Neural progenitor cell (in vitro differentiated cells): ENCODE data around the gene CD99L2. TPM values are rescaled to one million over a fixed set of nuclear protein-coding genes. Genes with fewer than 3 reads are reported as not detected.

Experiments
- DNase-seq: peaks from one replicate; pipeline ENCODE4 v3.0.0-alpha.2; 2016; ENCODE audit warnings: low spot score
- H2AFZ ChIP-seq: fragments of 200-600 bp; sonication (generic); replicated peaks from 2 replicates; pipeline ENCODE4 v1.6.1; 2016; ENCODE audit warnings: antibody characterized with exemption
- H3F3A ChIP-seq: fragments of 200-600 bp; sonication (generic); 2 replicates; pipeline ENCODE4 v1.6.1; 2016; ENCODE audit warnings: antibody characterized with exemption, low read depth
- H3K27ac ChIP-seq: fragments of 200-600 bp; sonication (generic); 2 replicates; pipeline ENCODE4 v1.5.1; 2016; ENCODE audit warnings: mild to moderate bottlenecking
- H3K27me3 ChIP-seq: fragments of 200-600 bp; sonication (generic); 2 replicates; pipeline ENCODE4 v1.6.1; 2016; ENCODE audit warnings: mild to moderate bottlenecking, moderate library complexity
- H3K36me3 ChIP-seq: fragments of 200-600 bp; sonication (generic); 2 replicates; pipeline ENCODE4 v1.5.1; 2016
- H3K4me1 ChIP-seq: fragments of 200-600 bp; sonication (generic); 2 replicates; pipeline ENCODE4 v1.6.1; 2016; ENCODE audit warnings: mixed run types
- H3K4me2 ChIP-seq: fragments of 200-600 bp; sonication (generic); 2 replicates; pipeline ENCODE4 v1.6.1; 2016
- H3K4me3 ChIP-seq: fragments of 200-600 bp; sonication (generic); 2 replicates; pipeline ENCODE4 v1.5.1; 2016
- H3K79me2 ChIP-seq: fragments of 200-600 bp; sonication (generic); 2 replicates; pipeline ENCODE4 v1.6.1; 2016; ENCODE audit warnings: low read depth
- H3K9ac ChIP-seq: fragments of 200-600 bp; sonication (generic); 2 replicates; pipeline ENCODE4 v1.6.1; 2016
- H3K9me3 ChIP-seq: fragments of 200-600 bp; sonication (generic); 2 replicates; pipeline ENCODE4 v1.5.1; 2016; ENCODE audit warnings: low read depth
- H4K20me1 ChIP-seq: fragments of 200-600 bp; sonication (generic); 2 replicates; pipeline ENCODE4 v1.6.1; 2016; ENCODE audit warnings: low read depth
- H3K27ac Mint-ChIP-seq: 3 replicates; pipeline ENCODE4 v1.8.0; 2021; ENCODE audit warnings: mixed read lengths
- H3K27me3 Mint-ChIP-seq: 2 replicates; pipeline ENCODE4 v1.8.0; 2022; ENCODE audit warnings: low read depth, mild to moderate bottlenecking, inconsistent platforms, moderate library complexity, mixed read lengths; ENCODE audit not compliant: insufficient read depth
- H3K36me3 Mint-ChIP-seq: 3 replicates; pipeline ENCODE4 v1.8.0; 2021; ENCODE audit warnings: mixed read lengths
- H3K4me1 Mint-ChIP-seq: 3 replicates; pipeline ENCODE4 v1.8.0; 2021; ENCODE audit warnings: mixed read lengths
- H3K4me3 Mint-ChIP-seq: 3 replicates; pipeline ENCODE4 v1.8.0; 2021; ENCODE audit warnings: mild to moderate bottlenecking, moderate library complexity, mixed read lengths
- H3K9me3 Mint-ChIP-seq: 3 replicates; pipeline ENCODE4 v1.8.0; 2020; ENCODE audit warnings: mixed read lengths
- EZH2 ChIP-seq: fragments of 200-600 bp; sonication (generic); IDR thresholded peaks from 2 replicates; pipeline ENCODE4 v1.6.1; 2017; ENCODE audit warnings: antibody characterized with exemption, mild to moderate bottlenecking, moderate library complexity
- EZH2phosphoT487 ChIP-seq: fragments of 200-600 bp; sonication (generic); IDR thresholded peaks from 2 replicates; pipeline ENCODE4 v1.6.1; 2017; ENCODE audit warnings: antibody characterized with exemption
- total RNA-seq: library from RNA; depleted of rRNA; stranded (reverse); fragments of >200 nt; gene quantifications from 2 replicates; pipeline ENCODE4 v1.2.3, GENCODE V29; 2015; ENCODE audit warnings: low replicate concordance
- TF ChIP-seq, protein P1 (sequence below): fragments of 200-600 bp; sonication (generic); IDR thresholded peaks from 2 replicates; pipeline ENCODE4 v1.5.1; 2017; ENCODE audit warnings: antibody characterized with exemption, mild to moderate bottlenecking

CD99L2 gene
- total RNA-seq, 1 donor from 2014 or later, result 24.7 TPM

DNA sequence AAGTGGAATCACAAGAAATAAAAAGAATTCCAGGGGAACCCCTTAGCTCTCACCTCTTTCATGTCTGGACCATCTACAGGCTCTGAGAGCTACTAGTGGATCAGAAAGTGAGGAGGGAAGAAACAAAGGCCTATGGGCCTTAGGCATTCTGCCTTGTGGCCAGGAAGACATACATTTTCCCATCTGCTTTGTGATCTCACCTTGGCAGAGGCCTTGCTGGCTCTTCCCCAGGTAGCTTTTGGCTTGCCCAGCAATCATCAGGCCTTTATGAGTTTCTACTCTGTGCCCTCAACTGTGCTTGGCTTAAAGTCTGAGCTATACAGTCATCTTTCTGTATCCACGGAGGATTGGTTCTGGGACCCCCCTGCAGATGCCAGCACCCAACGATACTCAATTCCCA lies 28.3 kb upstream of the CD99L2 start:
- Histone ChIP-seq H3K27ac (no peak overlapping the region), H3K9ac (no peak overlapping the region), H2AFZ (no peak overlapping the region), H3K4me2 (no peak overlapping the region), H3K9me3 (no peaks in the 10 kb centered on the region), H3K4me1 (no peaks in the 10 kb centered on the region), H3F3A (no peaks in the 10 kb centered on the region), H3K4me3 (no peak overlapping the region), H3K79me2 (no peaks in the 10 kb centered on the region), H4K20me1 (no peaks in the 10 kb centered on the region), H3K27me3 (no peaks in the 10 kb centered on the region), H3K36me3 (no peaks in the 10 kb centered on the region)
- H3K27me3 Mint-ChIP-seq, result peaks cover 4% of the 10 kb centered on the region
- no peak overlapping the region for H3K4me3 Mint-ChIP-seq
- TF ChIP-seq, protein P1, sequence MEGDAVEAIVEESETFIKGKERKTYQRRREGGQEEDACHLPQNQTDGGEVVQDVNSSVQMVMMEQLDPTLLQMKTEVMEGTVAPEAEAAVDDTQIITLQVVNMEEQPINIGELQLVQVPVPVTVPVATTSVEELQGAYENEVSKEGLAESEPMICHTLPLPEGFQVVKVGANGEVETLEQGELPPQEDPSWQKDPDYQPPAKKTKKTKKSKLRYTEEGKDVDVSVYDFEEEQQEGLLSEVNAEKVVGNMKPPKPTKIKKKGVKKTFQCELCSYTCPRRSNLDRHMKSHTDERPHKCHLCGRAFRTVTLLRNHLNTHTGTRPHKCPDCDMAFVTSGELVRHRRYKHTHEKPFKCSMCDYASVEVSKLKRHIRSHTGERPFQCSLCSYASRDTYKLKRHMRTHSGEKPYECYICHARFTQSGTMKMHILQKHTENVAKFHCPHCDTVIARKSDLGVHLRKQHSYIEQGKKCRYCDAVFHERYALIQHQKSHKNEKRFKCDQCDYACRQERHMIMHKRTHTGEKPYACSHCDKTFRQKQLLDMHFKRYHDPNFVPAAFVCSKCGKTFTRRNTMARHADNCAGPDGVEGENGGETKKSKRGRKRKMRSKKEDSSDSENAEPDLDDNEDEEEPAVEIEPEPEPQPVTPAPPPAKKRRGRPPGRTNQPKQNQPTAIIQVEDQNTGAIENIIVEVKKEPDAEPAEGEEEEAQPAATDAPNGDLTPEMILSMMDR, result no peak
- no peak for TF ChIP-seq EZH2
- TF ChIP-seq EZH2phosphoT487, result no peak
- H3K36me3 Mint-ChIP-seq, result no peaks in the 10 kb centered on the region
- H3K4me1 Mint-ChIP-seq, result no peaks in the 10 kb centered on the region
- DNase-seq, result no peak
- no peak overlapping the region for H3K27ac Mint-ChIP-seq
- peaks cover 19% of the 10 kb centered on the region for H3K9me3 Mint-ChIP-seq

DNA sequence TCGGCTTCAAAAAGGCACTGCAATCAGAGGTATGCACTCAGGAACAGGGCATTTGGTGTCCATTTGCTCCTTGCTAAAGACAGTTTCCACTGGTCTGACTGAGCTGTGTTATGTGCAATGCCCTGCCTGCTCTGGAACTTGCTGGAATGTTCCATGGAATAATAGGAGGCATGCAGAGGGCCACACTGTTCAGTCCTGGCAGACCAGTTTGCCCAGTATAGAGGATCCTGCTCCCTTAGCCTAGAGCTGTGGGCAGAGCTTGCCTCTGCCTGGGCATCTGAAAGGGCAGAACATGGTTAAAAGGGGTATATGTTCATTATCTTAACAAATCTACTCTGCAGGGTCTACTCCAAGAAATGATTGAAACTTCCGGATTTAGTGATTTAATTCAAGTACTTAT lies 27.8 kb upstream of the CD99L2 start:
- Mint-ChIP-seq H3K9me3 (peaks cover 15% of the 10 kb centered on the region), H3K36me3 (no peaks in the 10 kb centered on the region), H3K27me3 (peaks cover 4% of the 10 kb centered on the region)

DNA sequence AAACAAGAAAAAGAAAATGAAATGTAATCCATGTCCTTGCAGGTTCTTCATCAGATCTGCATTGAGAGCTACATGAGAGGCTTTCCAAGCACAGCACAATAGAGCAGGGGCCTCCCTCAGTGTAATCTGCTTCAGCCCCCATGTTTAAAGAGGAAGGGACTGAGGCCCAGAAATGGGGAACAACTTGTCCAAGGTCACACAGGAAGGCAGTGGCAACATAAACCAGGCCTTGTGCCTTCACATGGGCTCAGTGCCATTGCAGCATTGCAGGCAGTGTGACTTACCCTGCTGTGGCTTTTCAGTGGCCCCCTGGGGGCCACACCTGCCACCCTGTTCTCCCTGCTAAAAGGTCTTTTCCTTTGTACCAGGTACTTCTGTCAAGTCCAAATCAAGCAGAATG lies 20.9 kb upstream of the CD99L2 start:
- H3K9me3 Mint-ChIP-seq, result peaks cover 6% of the 10 kb centered on the region
- Histone ChIP-seq H2AFZ (no peak overlapping the region), H4K20me1 (no peaks in the 10 kb centered on the region), H3K4me2 (no peak overlapping the region), H3K9ac (no peak overlapping the region), H3K27ac (no peak overlapping the region), H3F3A (no peaks in the 10 kb centered on the region), H3K36me3 (no peaks in the 10 kb centered on the region), H3K4me3 (no peak overlapping the region), H3K79me2 (no peaks in the 10 kb centered on the region), H3K4me1 (no peaks in the 10 kb centered on the region), H3K27me3 (no peaks in the 10 kb centered on the region), H3K9me3 (no peaks in the 10 kb centered on the region)
- peaks cover 4% of the 10 kb centered on the region for H3K27me3 Mint-ChIP-seq
- no peak overlapping the region for H3K4me3 Mint-ChIP-seq
- no peaks in the 10 kb centered on the region for H3K36me3 Mint-ChIP-seq
- H3K27ac Mint-ChIP-seq, result no peak overlapping the region
- no peak for DNase-seq
- no peak for TF ChIP-seq EZH2phosphoT487
- TF ChIP-seq, protein P1, result no peak
- no peak for TF ChIP-seq EZH2
- H3K4me1 Mint-ChIP-seq, result no peaks in the 10 kb centered on the region

More for the DNA sequence above, 27.8 kb upstream of the CD99L2 start:
- Histone ChIP-seq H3F3A (no peaks in the 10 kb centered on the region), H3K9me3 (no peaks in the 10 kb centered on the region), H3K4me3 (no peak overlapping the region), H4K20me1 (no peaks in the 10 kb centered on the region), H2AFZ (no peak overlapping the region), H3K9ac (no peak overlapping the region), H3K27me3 (no peaks in the 10 kb centered on the region), H3K79me2 (no peaks in the 10 kb centered on the region), H3K27ac (no peak overlapping the region), H3K36me3 (no peaks in the 10 kb centered on the region), H3K4me2 (no peak overlapping the region), H3K4me1 (no peaks in the 10 kb centered on the region)
- no peak for DNase-seq
- TF ChIP-seq EZH2phosphoT487 (no peak), EZH2 (no peak)
- TF ChIP-seq, protein P1, result no peak
- H3K4me3 Mint-ChIP-seq, result no peak overlapping the region
- H3K4me1 Mint-ChIP-seq, result no peaks in the 10 kb centered on the region
- no peak overlapping the region for H3K27ac Mint-ChIP-seq
